Measurements from ENCODE around the gene RFC1. TPM values are rescaled to one million over a fixed set of nuclear protein-coding genes. Genes with fewer than 3 reads are reported as not detected.
A peak's percentile ranks its signal among the peaks of the same experiment; 100 is the strongest.
"Not testable (repeated sequence)": the region's sequence is repeated elsewhere in the genome, so short reads cannot be mapped to it uniquely, and the experiment has no call there.

The RFC1 gene
- total RNA-seq, 1 experiment from 2014 or later: 44.7 TPM

- peaks cover 3% of the 10 kb centered on the region for H3K27me3 ChIP-seq (ENCODE audit: control insufficient read depth, insufficient read depth, low read length)
- H3K36me3 ChIP-seq (replicated peaks; ENCODE audit: control insufficient read depth, insufficient read depth, low read length): no peaks in the 10 kb centered on the region
- DNase-seq: no peak
- H3K4me3 ChIP-seq (ENCODE audit: insufficient read depth, low read depth, low read length): no peak overlapping the region
These were observed 1.0 kb upstream of the RFC1 start for GRCh38 chr4:39367166-39367565.

GRCh38 chr4:39365360-39365759, 802 bp downstream of the RFC1 start:
- Histone ChIP-seq H3K27me3 (ENCODE audit: control insufficient read depth, insufficient read depth, low read length) (peaks cover 3% of the 10 kb centered on the region), H3K4me3 (ENCODE audit: insufficient read depth, low read depth, low read length) (peak overlapping the region; percentile 70), H3K36me3 (replicated peaks; ENCODE audit: control insufficient read depth, insufficient read depth, low read length) (no peaks in the 10 kb centered on the region)
- DNase-seq: no peak

- Histone ChIP-seq H3K4me3 (ENCODE audit: insufficient read depth, low read depth, low read length) (no peak overlapping the region), H3K27me3 (ENCODE audit: control insufficient read depth, insufficient read depth, low read length) (peaks cover 3% of the 10 kb centered on the region), H3K36me3 (replicated peaks; ENCODE audit: control insufficient read depth, insufficient read depth, low read length) (no peaks in the 10 kb centered on the region)
- DNase-seq: no peak
These were observed 2.3 kb downstream of the RFC1 start for GRCh38 chr4:39363773-39364393.

GRCh38 chr4:39362827-39363226, 3.3 kb downstream of the RFC1 start:
- Histone ChIP-seq H3K36me3 (replicated peaks; ENCODE audit: control insufficient read depth, insufficient read depth, low read length) (no peaks in the 10 kb centered on the region), H3K27me3 (ENCODE audit: control insufficient read depth, insufficient read depth, low read length) (peaks cover 3% of the 10 kb centered on the region), H3K4me3 (ENCODE audit: insufficient read depth, low read depth, low read length) (no peak overlapping the region)
- no peak for DNase-seq

GRCh38 chr4:39360611-39361010, 5.6 kb downstream of the RFC1 start:
- not testable (repeated sequence) for H3K4me3 ChIP-seq (ENCODE audit: insufficient read depth, low read depth, low read length); H3K36me3 ChIP-seq (replicated peaks; ENCODE audit: control insufficient read depth, insufficient read depth, low read length); DNase-seq; H3K27me3 ChIP-seq (ENCODE audit: control insufficient read depth, insufficient read depth, low read length)

- Histone ChIP-seq H3K4me3 (ENCODE audit: insufficient read depth, low read depth, low read length) (no peak overlapping the region), H3K36me3 (replicated peaks; ENCODE audit: control insufficient read depth, insufficient read depth, low read length) (no peaks in the 10 kb centered on the region), H3K27me3 (ENCODE audit: control insufficient read depth, insufficient read depth, low read length) (no peaks in the 10 kb centered on the region)
- no peak for DNase-seq
These were observed 9.2 kb downstream of the RFC1 start for GRCh38 chr4:39357002-39357401.

- Histone ChIP-seq H3K4me3 (ENCODE audit: insufficient read depth, low read depth, low read length) (no peak overlapping the region), H3K27me3 (ENCODE audit: control insufficient read depth, insufficient read depth, low read length) (no peaks in the 10 kb centered on the region), H3K36me3 (replicated peaks; ENCODE audit: control insufficient read depth, insufficient read depth, low read length) (no peaks in the 10 kb centered on the region; the same call in 1 of the 2 replicates)
- no peak for DNase-seq
These were observed 12.0 kb downstream of the RFC1 start for GRCh38 chr4:39354254-39354552.

- Histone ChIP-seq H3K4me3 (ENCODE audit: insufficient read depth, low read depth, low read length) (no peak overlapping the region), H3K36me3 (replicated peaks; ENCODE audit: control insufficient read depth, insufficient read depth, low read length) (no peaks in the 10 kb centered on the region; the same call in 1 of the 2 replicates), H3K27me3 (ENCODE audit: control insufficient read depth, insufficient read depth, low read length) (no peaks in the 10 kb centered on the region)
- DNase-seq: no peak
These were observed 12.5 kb downstream of the RFC1 start for GRCh38 chr4:39353478-39354253.

- not testable (repeated sequence) for DNase-seq
These were observed 13.0 kb downstream of the RFC1 start for GRCh38 chr4:39353149-39353477.

GRCh38 chr4:39349326-39349725, 16.8 kb downstream of the RFC1 start:
- Histone ChIP-seq H3K4me3 (ENCODE audit: insufficient read depth, low read depth, low read length) (no peak overlapping the region), H3K36me3 (replicated peaks; ENCODE audit: control insufficient read depth, insufficient read depth, low read length) (no peaks in the 10 kb centered on the region; the same call in 1 of the 2 replicates), H3K27me3 (ENCODE audit: control insufficient read depth, insufficient read depth, low read length) (no peaks in the 10 kb centered on the region)
- no peak for DNase-seq

More at GRCh38 chr4:39353149-39353477, 13.0 kb downstream of the RFC1 start:
- not testable (repeated sequence) for H3K36me3 ChIP-seq (replicated peaks; ENCODE audit: control insufficient read depth, insufficient read depth, low read length); H3K4me3 ChIP-seq (ENCODE audit: insufficient read depth, low read depth, low read length); H3K27me3 ChIP-seq (ENCODE audit: control insufficient read depth, insufficient read depth, low read length)

- H3K4me3 ChIP-seq (ENCODE audit: insufficient read depth, low read depth, low read length): no peak overlapping the region
- no peaks in the 10 kb centered on the region for H3K27me3 ChIP-seq (ENCODE audit: control insufficient read depth, insufficient read depth, low read length)
- no peaks in the 10 kb centered on the region; the same call in 1 of the 2 replicates for H3K36me3 ChIP-seq (replicated peaks; ENCODE audit: control insufficient read depth, insufficient read depth, low read length)
- DNase-seq: no peak
These were observed 17.5 kb downstream of the RFC1 start for GRCh38 chr4:39348371-39349315.

GRCh38 chr4:39346856-39347519, 19.2 kb downstream of the RFC1 start:
- no peaks in the 10 kb centered on the region for H3K27me3 ChIP-seq (ENCODE audit: control insufficient read depth, insufficient read depth, low read length)
- H3K36me3 ChIP-seq (replicated peaks; ENCODE audit: control insufficient read depth, insufficient read depth, low read length): no peaks in the 10 kb centered on the region; the same call in 1 of the 2 replicates
- H3K4me3 ChIP-seq (ENCODE audit: insufficient read depth, low read depth, low read length): no peak overlapping the region
- no peak for DNase-seq

GRCh38 chr4:39342731-39343130, 23.4 kb downstream of the RFC1 start:
- Histone ChIP-seq H3K4me3 (ENCODE audit: insufficient read depth, low read depth, low read length) (no peak overlapping the region), H3K27me3 (ENCODE audit: control insufficient read depth, insufficient read depth, low read length) (no peaks in the 10 kb centered on the region), H3K36me3 (replicated peaks; ENCODE audit: control insufficient read depth, insufficient read depth, low read length) (no peaks in the 10 kb centered on the region; the same call in 1 of the 2 replicates)
- no peak for DNase-seq

- H3K27me3 ChIP-seq (ENCODE audit: control insufficient read depth, insufficient read depth, low read length): no peaks in the 10 kb centered on the region
- H3K4me3 ChIP-seq (ENCODE audit: insufficient read depth, low read depth, low read length): no peak overlapping the region
- DNase-seq: no peak
- H3K36me3 ChIP-seq (replicated peaks; ENCODE audit: control insufficient read depth, insufficient read depth, low read length): no peaks in the 10 kb centered on the region; the same call in 1 of the 2 replicates
These were observed 25.0 kb downstream of the RFC1 start for GRCh38 chr4:39341075-39341725.

All from H7 (cell line).